OCI-LY7 (cell line): ENCODE results near the gene HS3ST2. TPM values are rescaled to one million over a fixed set of nuclear protein-coding genes. Genes with fewer than 3 reads are reported as not detected.

Experiments
- BruUV-seq: library from RNA; stranded (reverse); fragments of 400-500 nt; replicated peaks from 2 replicates; lab custom pipeline; 2021; lab: Mats Ljungman, UMichigan
- CTCF ChIA-PET: fragments of 300-600 bp; sonication (Branson Sonifier 250); formaldehyde crosslinking; loops from one replicate; lab custom pipeline; 2022; ENCODE audit warnings: antibody characterized with exemption; ENCODE audit not compliant: unreplicated experiment; lab: Charles Lee
- POLR2A ChIA-PET: fragments of 300-600 bp; sonication (Branson Sonifier 250); formaldehyde crosslinking; loops from one replicate; lab custom pipeline; 2022; ENCODE audit warnings: antibody characterized with exemption; lab: Charles Lee
- DNase-seq: peaks from one replicate; pipeline ENCODE4 v3.0.0-alpha.2; 2015; ENCODE audit warnings: low spot score
- H2AFZ ChIP-seq: fragments of 200-600 bp; sonication (generic), shearing (Covaris generic); 2 replicates; pipeline ENCODE4 v1.6.1; 2014; ENCODE audit warnings: mild to moderate bottlenecking, antibody characterized with exemption, low read length, moderate library complexity
- H3K27ac ChIP-seq: fragments of 200-600 bp; sonication (generic); 2 replicates; pipeline ENCODE4 v1.5.1; 2014; ENCODE audit warnings: mixed run types, low read depth, mild to moderate bottlenecking, moderate library complexity, low read length, inconsistent platforms; ENCODE audit not compliant: poor library complexity, severe bottlenecking
- H3K36me3 ChIP-seq: fragments of 200-600 bp; sonication (generic); 2 replicates; pipeline ENCODE4 v1.6.1; 2014; ENCODE audit warnings: mild to moderate bottlenecking, antibody characterized with exemption, low read length, moderate library complexity, mixed read lengths; ENCODE audit not compliant: insufficient read depth
- H3K4me1 ChIP-seq: fragments of 200-600 bp; sonication (generic); 2 replicates; pipeline ENCODE4 v1.5.1; 2014; ENCODE audit warnings: mild to moderate bottlenecking, low read length; ENCODE audit not compliant: insufficient read depth, poor library complexity, severe bottlenecking
- H3K4me2 ChIP-seq: fragments of 200-600 bp; sonication (generic); 2 replicates; pipeline ENCODE4 v1.6.1; 2014; ENCODE audit warnings: mild to moderate bottlenecking, low read length
- H3K4me3 ChIP-seq: fragments of 200-600 bp; sonication (generic); 2 replicates; pipeline ENCODE4 v1.5.1; 2014; ENCODE audit warnings: mild to moderate bottlenecking, low read depth, low read length; ENCODE audit not compliant: poor library complexity, severe bottlenecking
- H3K79me2 ChIP-seq: fragments of 200-600 bp; sonication (generic); 2 replicates; pipeline ENCODE4 v1.6.1; 2016; ENCODE audit warnings: low read depth, mild to moderate bottlenecking, low read length, moderate library complexity, mixed read lengths; ENCODE audit not compliant: insufficient read depth
- H3K9me2 ChIP-seq: fragments of 200-600 bp; sonication (generic); 2 replicates; pipeline ENCODE4 v1.6.1; 2016; ENCODE audit warnings: mild to moderate bottlenecking, low read length, mixed read lengths; ENCODE audit not compliant: insufficient read depth
- H3K9me3 ChIP-seq: fragments of 200-600 bp; sonication (generic); 2 replicates; pipeline ENCODE4 v1.6.1; 2014; ENCODE audit warnings: mild to moderate bottlenecking, mixed run types, low read length, mixed read lengths
- H4K20me1 ChIP-seq: fragments of 200-600 bp; sonication (generic); 2 replicates; pipeline ENCODE4 v1.6.1; 2014; ENCODE audit warnings: mild to moderate bottlenecking, antibody characterized with exemption, low read length, moderate library complexity, mixed read lengths; ENCODE audit not compliant: insufficient read depth
- CTCF ChIP-seq: fragments of 200-600 bp; sonication (generic); conservative IDR thresholded peaks from 2 replicates; pipeline ENCODE4 v1.5.1; 2014; ENCODE audit warnings: mild to moderate bottlenecking, antibody characterized with exemption, low read length, moderate library complexity, mixed read lengths
- EZH2phosphoT487 ChIP-seq: fragments of 200-600 bp; sonication (generic); IDR thresholded peaks from 2 replicates; pipeline ENCODE4 v1.6.1; 2018; ENCODE audit warnings: low read depth, borderline replicate concordance, mild to moderate bottlenecking, mixed run types, antibody characterized with exemption, low read length, moderate library complexity, mixed read lengths
- intact Hi-C: fragments of 100-400 bp; cut with micrococcal nuclease; formaldehyde crosslinking; loops from one replicate; pipeline ENCODE4 v1.10.0; 2022; ENCODE audit not compliant: unreplicated experiment
- total RNA-seq, 2 experiments: library from RNA; depleted of rRNA in 1 of 2; stranded (reverse); fragments of >200 nt in 1 of 2; shearing (Covaris generic) in 1 of 2; gene quantifications; 2 replicates each; pipeline ENCODE4 v1.2.3, GENCODE V29; 2014 to 2022

The HS3ST2 gene
- total RNA-seq, 2 experiments from 2014 or later, result not detected

DNA sequence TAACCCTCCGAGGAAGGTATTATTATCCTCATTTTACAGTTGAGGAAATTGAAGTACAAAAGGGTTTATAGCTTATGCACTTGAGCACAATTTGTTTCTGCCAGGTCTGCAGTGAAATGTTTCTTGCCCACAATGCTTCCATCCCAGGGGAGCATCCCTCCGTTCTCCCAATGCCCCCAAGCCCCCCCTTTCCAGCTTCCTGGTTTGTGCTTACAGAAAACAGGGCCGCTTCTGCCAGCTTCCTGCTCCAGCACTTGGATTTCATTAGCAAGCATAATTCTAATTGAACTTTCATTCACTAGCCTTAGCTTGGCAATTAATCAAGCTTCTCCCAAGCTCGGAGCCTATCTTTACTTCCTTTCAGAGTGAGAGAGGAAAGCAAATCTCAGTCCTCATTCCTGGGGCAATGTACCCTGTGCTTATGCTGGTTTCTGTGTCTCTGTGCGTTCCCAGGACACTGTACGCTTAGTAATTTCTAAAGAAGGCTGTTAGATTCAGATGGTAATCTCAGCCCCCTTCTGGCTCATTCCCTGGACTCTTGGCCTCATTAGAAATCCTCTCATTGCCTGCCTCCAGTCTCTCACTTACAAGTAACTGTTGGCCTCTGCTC, 141.6 kb downstream of the HS3ST2 start:
- intact Hi-C loops, result no loop called here
- H3K79me2 ChIP-seq, result no peaks in the 10 kb centered on the region
- DNase-seq, result no peak
- no peak overlapping the region for H3K27ac ChIP-seq
- H3K36me3 ChIP-seq, result no peaks in the 10 kb centered on the region
- ChIA-PET POLR2A (no interaction called here), CTCF (no interaction called here)
- BruUV-seq, result no TSS peak
- no peak overlapping the region for H3K4me2 ChIP-seq
- H3K4me3 ChIP-seq, result no peak overlapping the region
- H2AFZ ChIP-seq, result no peak overlapping the region
- H4K20me1 ChIP-seq, result no peaks in the 10 kb centered on the region
- no peaks in the 10 kb centered on the region for H3K9me2 ChIP-seq
- TF ChIP-seq CTCF (no peak), EZH2phosphoT487 (no peak)
- no peaks in the 10 kb centered on the region for H3K4me1 ChIP-seq
- no peaks in the 10 kb centered on the region for H3K9me3 ChIP-seq

DNA sequence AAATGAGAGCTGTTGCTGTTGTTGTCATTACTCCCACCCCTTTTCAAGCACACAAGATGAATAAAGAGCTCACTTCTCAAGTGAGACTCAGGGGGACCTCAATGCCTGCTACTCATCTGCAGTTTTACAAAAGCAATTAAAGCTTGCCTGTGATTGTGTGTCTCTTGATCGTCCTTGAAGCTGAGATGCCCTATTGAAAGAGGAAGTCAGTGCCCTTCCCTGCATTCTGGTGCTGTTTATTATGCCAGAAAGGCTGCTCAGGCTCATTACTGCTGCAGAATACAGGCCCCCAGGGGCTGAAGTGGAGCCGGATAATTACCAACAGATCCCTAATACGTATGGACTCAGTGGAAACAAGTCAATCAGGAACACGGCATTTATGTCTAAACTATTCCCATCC, 147.2 kb downstream of the HS3ST2 start:
- ChIA-PET CTCF (no interaction called here), POLR2A (no interaction called here)
- no peaks in the 10 kb centered on the region for H3K4me1 ChIP-seq
- TF ChIP-seq CTCF, result no peak
- no peak for TF ChIP-seq EZH2phosphoT487
- no peaks in the 10 kb centered on the region for H3K9me3 ChIP-seq
- H3K79me2 ChIP-seq, result no peaks in the 10 kb centered on the region
- no peaks in the 10 kb centered on the region for H4K20me1 ChIP-seq
- intact Hi-C loops, result no loop called here
- H3K36me3 ChIP-seq, result no peaks in the 10 kb centered on the region
- H3K27ac ChIP-seq, result no peak overlapping the region
- H2AFZ ChIP-seq, result no peak overlapping the region
- no peak overlapping the region for H3K4me2 ChIP-seq
- no peak overlapping the region for H3K4me3 ChIP-seq
- no peaks in the 10 kb centered on the region for H3K9me2 ChIP-seq
- BruUV-seq, result no TSS peak
- DNase-seq, result no peak

DNA sequence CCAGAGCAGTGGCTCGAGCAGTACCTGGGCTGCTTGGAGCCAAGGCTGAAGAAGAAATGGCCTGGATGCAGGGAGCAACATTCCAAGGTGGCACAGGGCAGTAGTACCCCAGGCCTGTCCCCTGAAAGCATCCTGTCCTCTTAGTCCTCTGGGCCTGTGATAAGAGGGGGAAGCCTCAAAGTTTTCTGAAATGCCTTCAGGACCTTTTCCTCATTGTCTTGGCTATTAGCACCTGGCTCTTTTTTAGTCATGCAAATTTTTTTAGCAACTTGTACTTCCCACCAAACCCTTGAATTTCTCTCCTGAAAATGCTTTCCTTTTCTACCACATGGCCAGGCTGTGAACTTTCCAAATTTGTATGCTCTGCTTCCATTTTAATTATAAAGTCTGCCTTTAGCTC, 148.9 kb downstream of the HS3ST2 start:
- Histone ChIP-seq H3K9me2 (no peaks in the 10 kb centered on the region), H3K4me2 (no peak overlapping the region), H3K4me3 (no peak overlapping the region), H3K4me1 (no peaks in the 10 kb centered on the region), H3K27ac (no peak overlapping the region), H3K79me2 (no peaks in the 10 kb centered on the region), H3K9me3 (no peaks in the 10 kb centered on the region), H3K36me3 (no peaks in the 10 kb centered on the region), H4K20me1 (no peaks in the 10 kb centered on the region), H2AFZ (no peak overlapping the region)
- ChIA-PET POLR2A (no interaction called here), CTCF (no interaction called here)
- TF ChIP-seq EZH2phosphoT487, result no peak
- no peak for TF ChIP-seq CTCF
- intact Hi-C loops, result no loop called here
- BruUV-seq, result no TSS peak
- DNase-seq, result no peak
